ENCODE data around the gene SPTBN5.
A peak's percentile ranks its signal among the peaks of the same experiment; 100 is the strongest.

SPTBN5 gene

GRCh38 chr15:41893422-41894250 lies at the start of gene SPTBN5:
Gene SPTBN5, minus strand, starts transcription at chr15:41894053. Its CDS starts 556 bp downstream, at chr15:41893497.
- FAIRE-seq (no peak), DNase-seq (ENCODE audit: low spot score) (no peak)

- no peak for FAIRE-seq
- DNase-seq (ENCODE audit: low spot score) = no peak
Observed at GRCh38 chr15:41942886-41943285, 49.0 kb upstream of the SPTBN5 start.

- DNase-seq (ENCODE audit: low spot score) (no peak), FAIRE-seq (no peak)
Observed at GRCh38 chr15:41941644-41942415, 48.0 kb upstream of the SPTBN5 start.

- FAIRE-seq (peak; percentile 46), DNase-seq (ENCODE audit: low spot score) (peak; percentile 86)
Observed at GRCh38 chr15:41940441-41940857, 46.6 kb upstream of the SPTBN5 start.

GRCh38 chr15:41939986-41940385 lies 46.1 kb upstream of the SPTBN5 start:
- no peak for DNase-seq (ENCODE audit: low spot score)
- FAIRE-seq = no peak

- FAIRE-seq (no peak), DNase-seq (ENCODE audit: low spot score) (no peak)
Observed at GRCh38 chr15:41937568-41937923, 43.7 kb upstream of the SPTBN5 start.

- DNase-seq (ENCODE audit: low spot score) = peak; percentile 39
- no peak for FAIRE-seq
Observed at GRCh38 chr15:41936649-41937567, 43.1 kb upstream of the SPTBN5 start.

- DNase-seq (ENCODE audit: low spot score) = no peak
- no peak for FAIRE-seq
Observed at GRCh38 chr15:41936155-41936554, 42.3 kb upstream of the SPTBN5 start.

GRCh38 chr15:41935566-41936020 lies 41.7 kb upstream of the SPTBN5 start:
- FAIRE-seq (no peak), DNase-seq (ENCODE audit: low spot score) (no peak)

- FAIRE-seq (peak; percentile 20), DNase-seq (ENCODE audit: low spot score) (peak; percentile 78)
Observed at GRCh38 chr15:41934843-41935242, 41.0 kb upstream of the SPTBN5 start.

GRCh38 chr15:41933771-41934170 lies 39.9 kb upstream of the SPTBN5 start:
- peak; percentile 2 for FAIRE-seq
- peak; percentile 73 for DNase-seq (ENCODE audit: low spot score)

- DNase-seq (ENCODE audit: low spot score) = no peak
- no peak for FAIRE-seq
Observed at GRCh38 chr15:41933326-41933725, 39.5 kb upstream of the SPTBN5 start.

- DNase-seq (ENCODE audit: low spot score) = no peak
- FAIRE-seq = no peak
Observed at GRCh38 chr15:41932511-41933289, 38.8 kb upstream of the SPTBN5 start.

- no peak for DNase-seq (ENCODE audit: low spot score)
- no peak for FAIRE-seq
Observed at GRCh38 chr15:41932101-41932500, 38.2 kb upstream of the SPTBN5 start.

GRCh38 chr15:41930867-41931222 lies 37.0 kb upstream of the SPTBN5 start:
- FAIRE-seq = no peak
- no peak for DNase-seq (ENCODE audit: low spot score)

- FAIRE-seq = peak; percentile 90
- DNase-seq (ENCODE audit: low spot score) = peak; percentile 94
Observed at GRCh38 chr15:41930221-41930866, 36.5 kb upstream of the SPTBN5 start.

- DNase-seq (ENCODE audit: low spot score) = no peak
Observed at GRCh38 chr15:41928637-41929620, 35.1 kb upstream of the SPTBN5 start.

GRCh38 chr15:41928100-41928499 lies 34.2 kb upstream of the SPTBN5 start:
- FAIRE-seq = no peak

More at GRCh38 chr15:41928637-41929620, 35.1 kb upstream of the SPTBN5 start:
- FAIRE-seq = no peak

GRCh38 chr15:41927536-41927935 lies 33.7 kb upstream of the SPTBN5 start:
- FAIRE-seq = no peak
- no peak for DNase-seq (ENCODE audit: low spot score)

More at GRCh38 chr15:41928100-41928499, 34.2 kb upstream of the SPTBN5 start:
- DNase-seq (ENCODE audit: low spot score) = no peak

All from RCC 7860 (cell line).